GM19455 (cell line): ENCODE results near the gene OPHN1.
A peak's percentile ranks its signal among the peaks of the same experiment; 100 is the strongest.

Source experiments
- ATAC-seq: cut with Tn5 transposase; IDR thresholded peaks from one replicate; pipeline ENCODE4 v1.9.1; 2021; ENCODE audit not compliant: unreplicated experiment

OPHN1 gene, protein sequence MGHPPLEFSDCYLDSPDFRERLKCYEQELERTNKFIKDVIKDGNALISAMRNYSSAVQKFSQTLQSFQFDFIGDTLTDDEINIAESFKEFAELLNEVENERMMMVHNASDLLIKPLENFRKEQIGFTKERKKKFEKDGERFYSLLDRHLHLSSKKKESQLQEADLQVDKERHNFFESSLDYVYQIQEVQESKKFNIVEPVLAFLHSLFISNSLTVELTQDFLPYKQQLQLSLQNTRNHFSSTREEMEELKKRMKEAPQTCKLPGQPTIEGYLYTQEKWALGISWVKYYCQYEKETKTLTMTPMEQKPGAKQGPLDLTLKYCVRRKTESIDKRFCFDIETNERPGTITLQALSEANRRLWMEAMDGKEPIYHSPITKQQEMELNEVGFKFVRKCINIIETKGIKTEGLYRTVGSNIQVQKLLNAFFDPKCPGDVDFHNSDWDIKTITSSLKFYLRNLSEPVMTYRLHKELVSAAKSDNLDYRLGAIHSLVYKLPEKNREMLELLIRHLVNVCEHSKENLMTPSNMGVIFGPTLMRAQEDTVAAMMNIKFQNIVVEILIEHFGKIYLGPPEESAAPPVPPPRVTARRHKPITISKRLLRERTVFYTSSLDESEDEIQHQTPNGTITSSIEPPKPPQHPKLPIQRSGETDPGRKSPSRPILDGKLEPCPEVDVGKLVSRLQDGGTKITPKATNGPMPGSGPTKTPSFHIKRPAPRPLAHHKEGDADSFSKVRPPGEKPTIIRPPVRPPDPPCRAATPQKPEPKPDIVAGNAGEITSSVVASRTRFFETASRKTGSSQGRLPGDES

DNA sequence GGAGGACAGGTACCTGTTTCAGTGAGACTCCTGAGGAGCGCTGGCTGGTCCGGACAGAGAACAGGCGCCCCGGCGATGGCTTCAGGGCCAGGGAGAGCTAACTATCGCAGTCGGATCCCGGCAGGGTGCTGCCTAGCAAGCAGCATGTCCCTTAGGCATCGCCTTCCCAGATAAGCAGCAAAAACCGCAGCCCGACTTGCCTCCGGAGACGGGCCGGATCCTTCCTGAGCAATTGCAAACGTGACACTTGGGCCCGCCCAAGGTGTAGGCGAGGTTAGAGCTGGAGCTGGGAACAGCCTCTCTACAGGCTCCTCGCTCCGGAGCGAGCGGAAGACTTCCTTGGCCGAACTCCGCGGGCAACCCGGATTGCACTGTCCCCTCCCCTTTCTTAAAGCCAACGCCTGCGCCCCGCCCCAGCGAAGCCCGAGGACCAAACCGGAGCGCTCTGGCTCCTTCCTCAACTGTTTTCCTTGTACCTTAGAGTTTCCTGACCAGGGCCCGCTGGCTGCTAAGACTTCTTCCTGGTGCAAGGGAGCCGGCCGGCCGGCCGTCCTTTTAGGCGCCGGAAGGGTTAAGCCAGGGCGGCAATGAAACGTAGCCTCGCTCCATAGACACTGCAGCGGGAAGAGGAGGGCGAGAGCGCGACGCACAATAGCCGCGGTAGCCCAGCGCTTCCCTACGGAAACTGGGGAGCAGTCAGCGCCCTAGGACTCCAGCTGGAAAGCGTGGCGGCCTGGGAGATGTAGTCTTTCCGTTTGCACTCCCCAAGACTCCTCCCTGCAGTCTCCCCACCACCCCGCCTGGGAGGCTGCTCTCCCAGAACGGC, at the start of gene OPHN1:
Gene OPHN1 (minus strand): TSS at position 341 of the 826 bp plus-strand sequence. CDS start 475 bp downstream, outside the sequence.
- ATAC-seq: no peak

DNA sequence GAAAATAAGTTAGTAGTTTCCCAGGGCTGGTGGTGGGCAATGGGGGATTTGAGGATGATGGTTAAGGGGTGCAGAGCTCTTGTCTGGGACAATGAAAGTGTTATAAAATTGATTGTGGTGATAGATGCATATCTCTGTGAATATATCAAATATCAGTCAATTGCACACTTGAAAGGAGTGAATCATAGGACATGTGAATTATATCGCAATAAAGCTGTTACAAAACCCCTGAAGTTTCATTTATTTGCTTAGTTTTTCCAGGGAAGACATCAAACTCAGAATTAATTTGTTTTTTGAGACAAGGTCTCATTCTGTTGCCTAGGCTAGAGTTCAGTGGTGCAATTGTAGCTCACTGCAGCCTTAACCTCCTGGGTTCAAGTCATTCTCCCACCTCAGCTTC, 47.7 kb upstream of the OPHN1 start:
- no peak for ATAC-seq

DNA sequence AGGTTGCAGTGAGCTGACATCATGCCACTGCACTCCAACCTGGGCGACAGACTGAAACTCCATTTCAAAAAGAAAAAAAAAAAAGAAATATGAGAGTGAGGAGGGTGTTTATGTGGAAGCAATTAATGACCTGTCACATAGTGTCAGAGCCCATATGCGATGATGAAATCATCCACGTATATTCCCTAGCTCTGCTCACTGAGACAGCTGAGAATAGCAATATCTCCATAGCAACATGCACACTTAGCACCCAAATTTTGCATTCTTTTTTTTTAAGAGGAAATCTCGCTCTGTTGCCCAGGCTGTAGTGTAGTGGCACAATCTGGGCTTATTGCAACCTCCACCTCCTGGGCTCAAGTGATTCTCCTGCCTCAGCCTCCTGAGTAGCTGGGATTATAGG, 31.5 kb upstream of the OPHN1 start:
- ATAC-seq: no peak

DNA sequence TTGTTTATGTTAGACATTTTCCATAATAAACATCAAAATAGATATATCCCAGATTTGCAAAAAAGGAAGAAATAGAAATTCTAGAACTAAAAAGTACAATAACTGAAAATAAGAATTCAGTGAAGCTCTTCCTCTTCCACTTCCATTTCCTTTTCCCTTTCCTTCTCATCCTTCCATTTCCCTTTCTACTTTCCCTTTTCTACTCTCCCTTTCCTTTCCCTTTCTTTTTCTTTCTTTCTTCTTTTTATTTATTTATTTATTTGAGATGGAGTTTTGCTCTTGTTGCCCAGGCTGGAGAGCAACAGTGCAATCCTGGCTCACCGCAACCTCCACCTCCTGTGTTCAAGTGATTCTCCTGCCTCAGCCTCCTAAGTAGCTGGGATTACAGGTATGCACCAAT, 30.6 kb upstream of the OPHN1 start:
- ATAC-seq: no peak

DNA sequence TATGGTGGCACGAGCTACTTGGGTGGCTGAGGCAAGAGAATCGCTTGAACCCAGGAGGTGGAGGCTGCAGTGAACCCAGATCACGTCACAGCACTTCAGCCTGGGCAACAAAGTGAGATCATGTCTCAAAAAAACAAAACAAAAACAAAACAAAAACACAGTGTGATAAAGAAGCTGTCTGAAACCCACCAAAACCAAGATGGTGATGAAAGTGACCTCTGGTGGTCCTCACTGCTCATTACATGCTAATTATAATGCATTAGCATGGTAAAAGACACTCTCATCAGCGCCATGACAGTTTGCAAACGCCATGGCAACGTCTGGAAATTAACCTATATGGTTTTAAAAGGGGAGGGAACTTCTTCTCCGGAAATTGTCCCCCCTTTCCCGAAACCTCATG, 29.4 kb upstream of the OPHN1 start:
- peak; percentile 66 for ATAC-seq

DNA sequence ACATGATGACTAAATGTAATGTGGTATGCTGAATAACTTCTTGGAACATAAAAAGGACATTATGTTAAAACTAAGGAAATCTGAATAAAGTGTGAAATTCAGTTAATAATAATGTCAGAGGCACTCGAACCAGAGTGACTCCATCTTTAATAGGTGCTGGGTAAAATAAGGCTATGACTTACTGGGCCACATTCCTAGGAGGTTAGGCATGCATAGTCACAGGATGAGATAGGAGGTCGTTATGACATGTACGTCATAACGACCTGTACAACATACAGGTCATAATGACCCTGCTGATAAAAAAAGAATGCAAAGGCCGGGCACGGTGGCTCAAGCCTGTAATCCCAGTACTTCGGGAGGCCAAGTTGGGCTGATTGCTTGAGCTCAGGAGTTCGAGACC, 28.9 kb upstream of the OPHN1 start:
- ATAC-seq: no peak

DNA sequence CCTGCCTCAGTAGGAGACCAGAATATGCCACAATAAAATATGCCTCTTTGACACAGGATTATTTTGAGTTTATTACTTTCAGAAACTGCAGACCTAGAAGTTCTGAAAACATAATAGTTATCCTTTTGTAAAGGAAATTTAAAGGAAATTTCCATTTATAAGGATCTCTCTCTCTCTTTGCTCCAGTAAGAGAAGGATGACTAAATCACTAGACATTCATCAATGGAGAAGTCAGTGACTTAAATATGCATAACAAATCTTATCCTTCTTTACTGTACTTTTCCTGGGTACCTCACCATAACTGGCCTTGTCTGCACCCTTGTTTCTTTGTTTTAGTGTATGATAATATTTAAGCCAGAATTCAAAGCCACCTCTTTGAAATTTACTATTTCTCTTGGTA, 28.3 kb upstream of the OPHN1 start:
- ATAC-seq: no peak

DNA sequence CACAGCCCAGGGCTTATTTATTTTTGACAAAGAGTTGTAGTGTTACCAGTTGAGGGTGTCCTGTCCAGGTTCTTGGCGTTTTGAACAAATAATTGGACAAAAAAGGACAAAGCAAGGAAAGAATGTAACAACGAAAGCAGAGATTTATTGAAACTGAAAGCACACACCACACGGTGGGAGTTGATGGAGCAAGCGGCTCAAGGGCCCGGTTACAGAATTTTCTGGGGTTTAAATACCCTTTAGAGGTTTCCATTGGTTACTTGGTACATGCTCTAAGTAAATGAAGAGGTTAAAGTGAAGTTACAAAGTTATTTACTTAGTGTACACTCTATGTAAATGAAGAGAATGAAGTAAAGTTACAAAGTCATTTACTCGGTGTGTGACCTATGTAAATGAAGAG, 27.8 kb upstream of the OPHN1 start:
- ATAC-seq: no peak

DNA sequence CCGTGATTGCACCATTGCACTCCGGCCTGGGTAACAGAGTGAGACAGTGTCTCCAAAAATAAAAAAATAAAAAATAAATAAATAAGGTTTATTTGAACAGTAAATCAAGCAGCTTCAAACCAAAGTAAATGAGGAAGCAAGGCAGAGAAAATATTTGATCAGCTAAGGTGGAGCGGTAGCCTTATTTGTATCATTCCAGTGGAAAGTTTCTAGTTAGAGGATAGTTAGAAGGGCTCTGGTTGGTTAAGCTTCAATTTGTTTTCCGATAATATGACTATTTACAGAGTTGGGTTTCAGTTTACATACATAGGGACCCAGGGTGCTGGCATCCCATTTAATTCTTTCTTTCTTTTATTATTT, 21.8 kb upstream of the OPHN1 start:
- ATAC-seq: no peak

DNA sequence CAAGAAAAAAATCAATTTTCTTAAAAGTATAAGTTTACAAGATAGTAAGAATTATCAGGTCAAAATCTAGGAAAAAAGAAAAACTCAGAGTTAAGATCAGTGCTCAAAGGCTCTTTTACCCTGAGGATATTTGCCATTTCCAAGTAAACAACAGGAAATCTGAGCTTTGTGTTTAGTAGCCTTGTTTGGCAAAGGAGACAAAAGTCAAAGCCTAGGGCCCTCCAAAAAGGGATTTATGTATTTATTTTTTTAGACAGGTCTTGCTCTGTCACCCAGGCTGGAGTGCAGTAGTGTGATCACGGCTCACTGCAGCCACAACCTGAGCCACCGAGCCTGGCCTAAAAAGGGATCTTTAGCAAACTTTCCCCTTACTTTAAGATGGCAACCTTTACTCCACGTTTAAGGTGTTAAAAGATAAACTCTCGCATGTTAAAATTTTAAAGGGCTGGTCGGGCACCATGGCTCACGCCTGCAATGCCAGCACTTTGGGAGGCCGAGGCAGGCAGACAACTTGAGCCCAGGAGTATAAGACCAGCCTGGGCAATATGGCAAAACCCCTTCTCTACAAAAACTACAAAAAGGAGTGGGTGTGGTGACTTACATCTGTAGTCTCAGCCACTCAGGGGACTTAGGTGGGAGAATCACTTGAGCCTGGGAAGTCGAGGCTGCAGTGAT, 21.3 kb upstream of the OPHN1 start:
- no peak for ATAC-seq

DNA sequence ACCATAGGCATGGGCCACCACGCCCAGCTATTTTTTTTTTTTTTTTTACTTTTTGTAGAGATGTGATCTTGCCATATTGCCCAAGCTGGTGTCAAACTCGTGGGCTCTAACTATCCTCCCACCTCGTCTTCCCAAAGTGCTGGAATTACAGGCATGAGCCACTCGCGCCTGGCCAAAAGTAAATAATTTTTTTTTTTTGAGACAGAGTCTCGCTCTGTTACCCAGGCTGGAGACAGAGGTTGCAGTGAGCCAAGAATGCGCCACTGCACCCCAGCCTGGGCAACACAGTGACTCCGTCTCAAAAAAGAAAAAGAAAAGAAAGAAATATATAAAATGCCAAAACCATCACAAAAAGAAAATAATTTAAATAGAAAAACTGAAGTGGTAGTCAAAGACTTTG, 18.4 kb upstream of the OPHN1 start:
- no peak for ATAC-seq

DNA sequence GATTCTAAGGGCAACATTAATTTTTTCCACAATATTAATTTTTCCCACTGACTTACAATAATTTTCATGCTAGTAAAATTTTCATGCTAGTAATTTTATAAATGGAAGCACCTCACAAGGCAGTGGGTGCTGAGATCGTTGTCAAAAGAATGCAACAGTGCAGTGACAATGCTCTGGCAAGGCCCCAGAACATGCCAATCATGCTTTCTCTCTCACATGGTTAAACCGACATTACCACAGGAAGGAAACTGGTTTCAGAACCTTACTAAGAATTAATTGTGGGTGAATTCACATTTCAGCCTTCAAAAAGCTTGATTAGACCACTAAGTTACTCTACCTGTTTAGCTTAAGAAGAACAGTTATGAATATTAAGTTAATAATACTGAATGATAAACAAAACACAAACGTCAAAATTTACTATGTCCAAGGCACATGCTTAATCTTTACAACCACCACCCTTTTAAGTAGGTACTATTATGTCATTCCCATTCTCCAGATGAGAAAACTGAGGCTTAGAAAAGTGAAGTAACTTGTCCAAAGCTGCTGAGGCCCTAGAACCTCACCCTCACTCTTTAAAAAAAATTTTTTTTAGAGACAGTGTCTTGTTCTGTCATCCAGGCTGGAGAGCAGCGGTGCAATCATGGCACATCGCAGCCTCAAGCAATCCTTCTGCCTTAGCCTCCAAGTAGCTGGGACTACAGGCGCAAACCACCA, 10.0 kb upstream of the OPHN1 start:
- no peak for ATAC-seq

DNA sequence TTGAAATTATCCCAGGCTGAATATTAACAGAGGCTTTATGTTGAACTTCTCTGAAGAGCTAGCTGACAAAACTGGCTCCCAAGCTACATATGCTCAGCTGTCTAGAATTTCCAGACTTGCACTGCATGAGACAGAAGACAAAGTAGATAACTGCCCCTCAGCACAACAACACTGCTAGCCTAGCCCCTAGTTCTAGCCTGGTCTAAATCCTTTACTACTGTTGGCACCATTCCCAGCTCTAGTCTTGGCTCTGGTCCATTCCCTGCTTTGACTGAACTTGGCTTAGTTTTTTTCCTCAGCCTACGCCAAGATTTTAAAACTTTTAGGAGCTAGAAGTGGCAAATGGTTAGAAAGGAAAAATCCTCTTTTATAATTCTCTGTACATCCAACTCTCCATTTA, 7.6 kb upstream of the OPHN1 start:
- no peak for ATAC-seq

DNA sequence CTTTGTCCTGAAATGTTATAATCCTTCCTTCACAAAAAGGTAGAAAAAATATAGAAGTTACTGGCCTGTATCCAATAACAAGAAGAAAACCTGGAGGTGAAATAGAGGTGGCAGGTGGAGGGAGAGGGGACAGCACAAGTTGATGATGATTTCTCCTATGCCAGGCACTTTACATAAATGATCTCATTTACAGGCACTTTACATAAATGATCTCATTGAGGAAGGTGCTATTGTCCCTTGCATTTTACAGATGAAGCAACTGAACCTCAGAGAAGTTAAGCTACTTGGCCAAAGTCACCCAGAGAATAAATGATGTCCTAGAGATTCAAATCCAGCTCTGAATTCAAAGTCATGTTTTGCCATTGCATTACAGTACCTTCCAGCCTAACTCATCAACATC, 7.1 kb upstream of the OPHN1 start:
- no peak for ATAC-seq

DNA sequence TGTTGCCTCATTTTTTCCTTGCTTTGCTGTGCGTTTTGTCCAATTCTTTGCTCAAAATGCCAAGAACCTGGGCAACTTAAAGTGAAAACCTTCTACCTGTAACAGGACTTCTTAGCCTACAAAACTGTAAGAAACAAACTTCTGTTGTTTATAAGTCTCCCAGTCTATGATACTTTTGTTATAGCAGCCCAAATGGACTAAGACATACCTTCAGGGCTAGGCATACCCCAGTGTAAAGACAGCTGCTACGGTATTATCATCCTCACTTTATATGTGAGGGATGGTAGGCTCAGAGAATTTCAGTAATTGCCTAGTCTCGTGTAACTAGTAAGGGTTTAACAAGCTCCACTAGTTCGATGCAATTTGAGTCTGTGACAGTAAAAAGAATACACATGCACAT, 6.0 kb upstream of the OPHN1 start:
- no peak for ATAC-seq

DNA sequence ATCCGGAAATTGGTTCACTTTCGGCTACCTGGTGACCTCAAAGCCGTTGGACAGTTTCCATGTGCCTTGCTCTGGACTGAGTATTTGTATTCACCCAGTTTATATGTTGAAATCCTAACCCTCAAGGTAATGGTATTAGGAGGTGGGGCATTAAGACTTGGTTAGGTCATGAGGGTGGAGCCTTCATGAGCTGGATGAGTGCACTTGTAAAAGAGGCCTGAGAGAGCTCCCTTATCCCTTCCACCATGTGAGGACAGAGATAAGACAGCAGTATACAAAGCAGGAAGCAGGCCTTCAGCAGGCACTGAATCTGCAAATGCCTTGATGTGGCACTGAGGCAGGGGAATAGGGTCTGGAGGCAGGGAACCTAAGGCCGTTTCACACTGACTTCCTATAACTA, 5.3 kb upstream of the OPHN1 start:
- no peak for ATAC-seq

DNA sequence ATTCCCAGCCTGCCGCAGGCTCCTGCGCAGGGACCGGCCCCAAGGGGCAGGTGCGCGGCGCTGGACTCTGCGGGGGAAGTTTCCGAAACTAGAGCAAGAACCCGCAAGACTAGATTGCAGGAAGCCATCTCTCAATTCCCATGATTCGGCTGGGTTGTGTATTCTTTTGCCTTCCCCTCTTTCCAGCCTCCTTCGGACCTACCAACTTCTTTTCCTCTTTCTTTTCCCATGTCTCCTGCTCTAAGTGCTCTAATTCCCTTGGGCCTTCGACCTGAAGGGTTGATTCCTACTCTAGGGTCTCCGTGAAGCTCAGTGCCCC, 645 bp upstream of the OPHN1 start:
- no peak for ATAC-seq

DNA sequence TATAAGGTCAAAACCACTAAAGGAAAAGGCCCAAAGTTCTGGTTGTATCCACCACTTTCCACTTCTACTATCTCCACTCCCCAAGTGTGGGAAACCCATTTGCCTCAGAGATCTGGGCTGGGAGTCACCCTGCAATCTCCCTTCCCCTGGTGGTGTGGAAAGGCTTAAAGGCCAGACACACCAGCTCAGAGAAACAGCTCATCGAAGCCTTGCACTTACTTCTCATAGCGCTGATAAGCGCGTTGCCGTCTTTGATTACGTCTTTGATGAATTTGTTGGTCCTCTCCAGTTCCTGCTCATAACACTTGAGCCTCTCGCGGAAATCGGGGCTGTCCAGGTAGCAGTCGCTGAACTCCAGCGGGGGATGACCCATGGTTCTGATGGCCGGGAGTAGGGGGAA, 647 bp downstream of the OPHN1 start:
- ATAC-seq: no peak

DNA sequence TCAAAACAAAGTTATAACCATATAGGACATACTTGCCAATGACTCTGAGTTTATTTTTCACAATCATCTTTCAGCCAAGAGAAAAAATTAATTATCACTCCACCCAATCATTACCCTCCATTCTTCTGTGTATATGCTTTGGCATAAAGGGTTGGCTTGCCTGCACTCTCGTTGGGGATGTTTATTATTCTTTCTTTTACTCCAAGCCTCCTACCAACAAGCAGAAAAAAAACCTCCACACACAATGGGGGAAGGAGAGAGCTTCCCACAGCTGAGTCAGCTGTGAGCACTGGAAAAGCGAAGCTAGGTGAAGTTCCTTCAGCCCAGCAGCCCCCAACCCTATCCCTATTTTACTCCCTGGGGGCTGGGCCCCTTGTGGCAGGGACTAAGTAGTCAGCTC, 1.5 kb downstream of the OPHN1 start:
- ATAC-seq: no peak

DNA sequence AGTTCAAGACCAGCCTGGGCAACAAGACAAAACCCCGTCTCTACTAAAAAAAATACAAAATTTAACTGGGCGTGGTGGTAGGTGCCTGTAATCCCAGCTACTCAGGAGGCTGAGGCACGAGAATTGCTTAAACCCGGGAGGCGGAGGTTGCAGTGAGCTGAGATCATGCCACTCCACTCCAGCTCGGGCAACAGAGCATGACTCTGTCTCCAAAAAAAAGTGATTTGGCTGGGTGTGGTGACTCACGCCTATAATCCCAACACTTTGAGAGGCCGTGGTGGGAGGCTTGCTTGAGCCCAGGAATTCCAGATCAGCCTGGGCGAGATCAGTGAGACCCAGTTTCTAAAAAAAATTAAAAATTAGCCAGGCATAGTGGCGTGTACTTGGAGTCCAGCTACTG, 4.1 kb downstream of the OPHN1 start:
- no peak for ATAC-seq

DNA sequence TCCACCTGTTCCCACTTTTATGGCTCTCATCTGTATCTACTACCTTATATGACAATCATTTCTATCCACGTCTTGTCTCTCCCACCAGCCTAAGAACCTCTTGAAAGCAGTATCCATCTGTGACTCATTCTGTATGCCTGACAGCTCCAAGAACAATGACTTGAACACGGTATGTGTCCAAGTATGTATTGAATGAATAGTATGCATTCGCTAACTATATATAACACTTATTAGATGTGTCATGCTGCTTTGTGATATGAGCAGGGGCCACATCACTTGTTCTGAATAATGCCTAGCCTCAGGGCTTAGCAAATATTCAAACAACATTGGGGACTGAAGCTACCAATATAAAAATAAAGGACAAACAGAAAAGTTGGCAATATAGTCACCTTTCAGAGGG, 4.9 kb downstream of the OPHN1 start:
- no peak for ATAC-seq
